Activated naive CD4-positive, alpha-beta T cell treated with anti-CD3 and anti-CD28 coated beads, Interleukin-2, amount 50 U/mL, for 24 hours (primary cell): ENCODE results near the gene ATP13A1.

Experiments
- H3K27ac Mint-ChIP-seq: one replicate; pipeline ENCODE4 v1.8.0; 2021; ENCODE audit warnings: mild to moderate bottlenecking, mixed read lengths
- H3K27me3 Mint-ChIP-seq: one replicate; pipeline ENCODE4 v1.8.0; 2021; ENCODE audit warnings: mixed read lengths
- H3K36me3 Mint-ChIP-seq: one replicate; pipeline ENCODE4 v1.8.0; 2021; ENCODE audit warnings: mixed read lengths
- H3K4me1 Mint-ChIP-seq: one replicate; pipeline ENCODE4 v1.8.0; 2021; ENCODE audit warnings: mixed read lengths
- H3K4me3 Mint-ChIP-seq: one replicate; pipeline ENCODE4 v1.8.0; 2021; ENCODE audit warnings: mild to moderate bottlenecking, mixed read lengths
- H3K9me3 Mint-ChIP-seq: one replicate; pipeline ENCODE4 v1.8.0; 2021; ENCODE audit warnings: mixed read lengths

ATP13A1 gene

DNA sequence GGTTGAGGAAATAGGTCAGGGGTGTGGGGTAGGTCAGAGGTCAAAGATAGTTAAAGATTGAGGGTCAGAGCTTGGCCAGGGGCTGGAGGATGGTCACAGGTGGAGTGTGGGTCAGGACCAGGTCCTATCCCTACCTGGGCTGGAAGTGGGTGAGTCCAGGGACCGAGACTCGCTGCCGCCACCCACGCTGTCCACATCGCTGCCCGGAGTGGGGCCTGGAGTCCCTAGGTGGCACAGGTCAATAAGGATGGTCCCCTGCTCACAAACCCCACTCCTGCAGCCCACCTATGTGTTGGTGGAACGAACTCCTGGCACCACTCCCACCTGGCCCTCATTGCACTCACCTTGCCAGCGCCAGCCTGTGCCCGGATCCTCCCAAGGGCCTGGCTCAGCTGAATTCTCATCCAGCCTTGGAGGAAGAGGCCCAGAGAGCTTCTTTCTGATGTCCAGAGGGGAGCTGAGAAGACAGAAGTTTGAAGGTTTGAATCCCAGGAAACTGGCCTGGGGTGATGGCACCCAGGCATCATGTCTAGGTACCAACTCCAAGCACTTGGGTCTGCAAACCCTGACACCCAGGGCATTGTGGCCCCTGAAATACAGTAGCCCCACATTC is 26.8 kb downstream of the ATP13A1 start:
- peaks cover 6% of the 10 kb centered on the region for H3K36me3 Mint-ChIP-seq
- H3K27ac Mint-ChIP-seq = no peak overlapping the region
- peaks cover 16% of the 10 kb centered on the region for H3K4me1 Mint-ChIP-seq
- no peak overlapping the region for H3K4me3 Mint-ChIP-seq
- H3K9me3 Mint-ChIP-seq = no peaks in the 10 kb centered on the region
- H3K27me3 Mint-ChIP-seq = no peaks in the 10 kb centered on the region

DNA sequence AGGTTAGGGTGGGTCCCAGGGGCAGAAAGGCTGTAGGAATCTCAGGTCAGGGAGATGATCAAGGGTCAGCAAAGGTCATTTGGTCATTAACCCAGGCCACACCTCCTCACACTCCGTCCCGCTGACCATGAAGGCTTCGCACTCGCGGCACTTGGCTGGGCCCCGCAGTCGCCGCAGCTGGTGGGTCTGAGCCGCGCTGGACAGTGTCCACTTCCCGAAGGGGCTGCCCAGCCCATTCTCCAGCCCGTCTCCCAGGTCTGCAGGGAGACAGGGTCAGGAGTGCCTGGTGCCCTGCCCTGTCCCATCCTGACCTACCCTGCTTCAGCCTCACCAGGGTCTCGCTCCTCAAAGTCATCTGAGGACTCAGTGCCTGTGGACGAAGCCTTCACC is 28.2 kb downstream of the ATP13A1 start:
- Mint-ChIP-seq H3K9me3 (no peaks in the 10 kb centered on the region), H3K4me1 (peaks cover 16% of the 10 kb centered on the region), H3K27ac (no peak overlapping the region), H3K36me3 (peaks cover 6% of the 10 kb centered on the region), H3K27me3 (no peaks in the 10 kb centered on the region), H3K4me3 (no peak overlapping the region)

DNA sequence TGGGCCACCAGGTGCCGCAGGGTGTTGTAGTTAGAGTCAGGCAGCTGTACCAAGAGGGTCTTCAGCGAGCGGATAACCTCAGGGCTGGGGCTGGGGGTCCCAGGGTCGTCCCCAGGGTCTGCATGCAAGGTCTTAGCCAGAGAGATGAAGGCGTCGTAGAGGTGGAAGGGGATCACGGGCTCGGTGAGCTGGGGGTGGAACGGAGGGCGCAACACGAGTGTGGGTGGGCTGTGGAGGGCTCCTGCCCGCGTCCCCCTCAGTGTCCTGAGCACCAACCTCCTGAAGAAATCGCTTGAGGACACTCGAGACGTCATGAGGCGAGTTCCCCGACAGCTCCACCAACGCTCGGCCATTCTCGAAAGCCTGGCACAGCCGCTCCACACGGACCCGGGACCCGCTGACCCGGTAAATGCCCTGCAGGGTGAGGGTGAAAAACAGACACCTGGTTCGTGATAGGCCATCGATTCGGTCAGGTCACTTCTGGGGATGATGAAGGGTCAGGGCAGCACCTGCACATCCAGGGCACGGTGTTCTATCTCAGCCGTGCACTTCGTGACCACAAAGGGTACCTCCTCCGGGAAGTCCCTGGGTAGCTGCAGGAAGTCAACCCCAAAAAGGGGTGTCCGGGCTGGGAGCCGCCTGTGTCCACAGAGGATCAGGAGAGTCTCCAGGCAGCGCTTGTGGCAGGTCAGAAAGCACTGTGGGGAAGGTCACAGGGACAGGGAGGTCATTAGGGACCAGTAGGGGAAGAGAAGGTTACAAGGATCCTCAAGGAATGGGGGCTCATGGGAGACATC is 28.8 kb downstream of the ATP13A1 start:
- peaks cover 6% of the 10 kb centered on the region for H3K36me3 Mint-ChIP-seq
- no peaks in the 10 kb centered on the region for H3K27me3 Mint-ChIP-seq
- peaks cover 10% of the 10 kb centered on the region for H3K4me1 Mint-ChIP-seq
- no peak overlapping the region for H3K4me3 Mint-ChIP-seq
- H3K9me3 Mint-ChIP-seq = no peaks in the 10 kb centered on the region
- H3K27ac Mint-ChIP-seq = no peak overlapping the region

DNA sequence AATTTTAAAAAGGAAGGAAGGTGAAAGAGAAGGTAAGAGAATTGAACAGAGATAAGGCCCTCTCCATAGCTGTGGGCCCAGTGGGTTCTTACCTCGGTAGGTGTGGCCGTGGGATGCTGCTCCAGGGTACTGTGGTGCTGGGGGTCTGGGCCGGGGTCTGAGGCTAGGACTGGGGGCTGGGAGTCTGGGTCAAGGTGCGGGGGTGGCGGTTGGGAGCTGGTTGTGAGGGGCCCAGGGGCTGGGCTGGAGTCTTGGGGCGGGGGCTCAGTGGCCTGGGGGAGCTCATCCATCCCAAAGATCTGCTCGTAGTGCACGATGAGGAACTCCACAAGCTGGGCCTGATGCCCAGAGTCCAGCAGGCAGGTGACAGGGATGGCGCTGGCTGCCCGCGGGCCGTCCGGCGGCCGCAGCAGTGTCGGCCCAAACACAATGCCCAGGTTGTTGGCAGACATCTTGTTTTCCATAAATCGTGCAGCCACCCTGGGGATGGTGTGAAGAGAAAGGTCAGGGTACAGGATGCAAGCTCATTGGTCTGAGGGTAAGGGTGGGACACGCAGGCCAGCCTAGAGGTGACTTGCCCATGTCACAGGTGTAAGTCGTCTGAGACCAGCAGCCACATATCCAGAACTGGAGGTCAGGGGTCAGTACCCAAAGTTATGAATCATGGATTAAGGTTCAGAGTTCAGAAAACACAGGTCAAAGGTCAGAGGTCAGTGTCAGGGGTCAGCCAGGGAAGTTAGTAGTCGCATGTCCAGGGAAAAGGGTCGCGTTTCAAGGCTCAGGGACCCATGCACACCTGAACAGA is 29.6 kb downstream of the ATP13A1 start:
- H3K36me3 Mint-ChIP-seq = peaks cover 6% of the 10 kb centered on the region
- peaks cover 11% of the 10 kb centered on the region for H3K4me1 Mint-ChIP-seq
- no peak overlapping the region for H3K27ac Mint-ChIP-seq
- H3K9me3 Mint-ChIP-seq = no peaks in the 10 kb centered on the region
- no peak overlapping the region for H3K4me3 Mint-ChIP-seq
- no peaks in the 10 kb centered on the region for H3K27me3 Mint-ChIP-seq

DNA sequence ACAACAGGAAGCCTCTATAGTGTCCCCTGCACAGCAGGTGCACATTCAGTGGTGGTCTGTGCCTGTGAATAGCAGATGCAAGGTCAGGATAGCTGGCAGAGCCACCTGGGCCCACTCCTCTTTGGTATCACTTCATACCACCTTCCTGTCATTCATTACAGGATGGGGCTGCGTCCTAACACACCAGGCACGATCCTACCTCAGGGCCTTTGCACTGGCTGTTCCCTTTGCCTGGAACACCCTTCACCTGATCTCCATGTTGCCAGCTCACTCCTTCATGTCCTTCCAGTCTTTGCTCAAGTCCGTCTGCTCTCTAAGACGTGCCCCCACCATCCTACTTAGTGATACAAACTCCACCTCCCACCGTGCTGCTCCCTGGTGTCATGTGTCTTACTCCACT is 30.8 kb downstream of the ATP13A1 start:
- peaks cover 8% of the 10 kb centered on the region for H3K36me3 Mint-ChIP-seq
- H3K9me3 Mint-ChIP-seq = no peaks in the 10 kb centered on the region
- H3K27ac Mint-ChIP-seq = no peak overlapping the region
- H3K27me3 Mint-ChIP-seq = no peaks in the 10 kb centered on the region
- peaks cover 15% of the 10 kb centered on the region for H3K4me1 Mint-ChIP-seq
- no peak overlapping the region for H3K4me3 Mint-ChIP-seq

DNA sequence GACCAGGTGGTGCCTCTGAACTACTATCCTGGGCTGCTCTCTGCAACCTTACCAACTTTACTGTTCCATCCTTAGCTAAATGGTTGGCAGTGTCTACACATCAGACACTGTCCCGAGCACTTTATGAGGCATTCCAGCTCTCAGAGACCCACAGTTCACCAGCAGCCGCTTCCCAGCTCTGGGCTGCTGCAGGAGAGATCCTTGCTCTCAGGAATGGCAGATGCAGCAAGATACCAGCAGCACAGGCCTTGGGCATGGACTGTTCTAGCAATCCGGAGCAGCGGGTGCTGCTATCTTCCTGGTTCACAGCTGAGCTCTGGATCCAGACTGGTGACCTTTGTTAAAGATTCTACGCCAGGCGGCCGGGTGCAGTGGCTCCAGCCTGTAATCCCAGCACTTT is 32.1 kb downstream of the ATP13A1 start:
- no peak overlapping the region for H3K4me3 Mint-ChIP-seq
- H3K27ac Mint-ChIP-seq = no peak overlapping the region
- H3K9me3 Mint-ChIP-seq = no peaks in the 10 kb centered on the region
- peaks cover 28% of the 10 kb centered on the region for H3K4me1 Mint-ChIP-seq
- H3K36me3 Mint-ChIP-seq = peaks cover 8% of the 10 kb centered on the region
- no peaks in the 10 kb centered on the region for H3K27me3 Mint-ChIP-seq

DNA sequence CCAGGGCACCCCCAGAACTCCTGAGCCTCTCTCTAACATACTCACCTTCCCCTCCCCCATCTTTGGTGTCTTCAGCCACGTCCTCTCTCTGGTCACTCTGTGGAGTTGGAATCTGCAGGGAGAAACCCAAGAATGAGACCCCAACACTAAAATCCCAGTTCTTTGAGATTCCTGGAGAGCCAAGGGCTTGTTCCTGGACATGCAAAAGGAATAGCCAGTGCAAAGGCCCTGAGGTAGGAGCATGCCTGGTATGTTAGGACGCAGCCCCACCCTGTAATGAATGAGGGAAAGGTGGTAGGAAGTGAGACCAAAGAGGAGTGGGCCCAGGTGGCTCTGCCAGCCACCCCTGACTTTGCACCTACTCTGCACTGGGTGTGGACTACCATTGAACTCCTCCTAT is 33.0 kb downstream of the ATP13A1 start:
- H3K4me3 Mint-ChIP-seq = no peak overlapping the region
- H3K9me3 Mint-ChIP-seq = no peaks in the 10 kb centered on the region
- peaks cover 30% of the 10 kb centered on the region for H3K4me1 Mint-ChIP-seq
- no peak overlapping the region for H3K27ac Mint-ChIP-seq
- peaks cover 9% of the 10 kb centered on the region for H3K36me3 Mint-ChIP-seq
- no peaks in the 10 kb centered on the region for H3K27me3 Mint-ChIP-seq

DNA sequence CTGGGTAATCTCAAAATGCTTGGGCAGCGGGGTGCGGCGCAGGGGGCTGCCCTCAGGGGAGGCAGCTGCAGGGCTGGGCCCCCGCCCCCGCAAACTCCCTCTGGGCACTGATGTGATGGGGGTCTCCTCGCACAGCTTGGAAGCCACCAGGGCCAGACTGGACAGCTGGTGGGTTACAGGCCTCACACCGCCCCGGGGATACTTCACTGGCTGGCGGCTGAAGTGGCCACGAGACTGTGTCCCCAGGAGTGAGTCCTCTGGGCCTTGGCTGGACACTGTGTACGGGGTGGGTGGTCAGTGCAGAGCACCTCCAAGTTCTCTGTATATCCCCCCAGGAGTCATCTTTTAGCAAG is 33.4 kb downstream of the ATP13A1 start:
- H3K9me3 Mint-ChIP-seq = no peaks in the 10 kb centered on the region
- no peak overlapping the region for H3K27ac Mint-ChIP-seq
- H3K36me3 Mint-ChIP-seq = peaks cover 9% of the 10 kb centered on the region
- H3K27me3 Mint-ChIP-seq = no peaks in the 10 kb centered on the region
- H3K4me3 Mint-ChIP-seq = no peak overlapping the region
- peaks cover 30% of the 10 kb centered on the region for H3K4me1 Mint-ChIP-seq

DNA sequence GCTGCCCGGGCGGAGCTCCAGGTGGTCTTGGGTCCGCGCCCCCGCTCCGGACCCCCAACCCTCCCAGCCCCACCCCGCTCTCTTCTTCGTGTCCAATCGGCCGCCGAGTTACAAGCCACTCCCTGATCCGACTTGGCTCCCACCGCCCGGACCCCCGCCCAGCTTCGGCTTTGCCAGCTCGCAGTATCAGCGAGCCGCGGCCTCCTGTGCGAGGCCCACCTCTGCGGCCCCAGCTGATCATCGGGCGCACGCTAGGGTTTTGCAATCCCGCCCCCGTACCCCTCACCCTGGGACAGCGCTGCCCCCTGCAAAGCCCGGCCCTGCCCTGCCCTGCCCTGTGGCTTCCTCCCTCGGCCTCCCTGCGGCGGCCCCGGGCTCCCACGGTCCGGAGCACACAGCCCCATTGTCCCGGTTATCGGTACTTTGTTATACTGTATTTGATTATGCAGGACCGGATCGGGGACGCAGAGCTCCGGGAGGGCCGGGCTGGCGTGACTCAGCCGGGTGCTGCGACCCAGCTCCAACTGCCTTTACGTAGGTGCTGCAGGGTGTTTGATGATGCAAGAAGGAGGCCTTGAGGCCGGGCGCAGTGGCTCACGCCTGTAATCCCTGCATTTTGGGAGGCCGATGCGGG is 34.9 kb downstream of the ATP13A1 start:
- Mint-ChIP-seq H3K4me3 (peak overlapping the region; percentile 72), H3K27me3 (no peaks in the 10 kb centered on the region), H3K4me1 (peaks cover 27% of the 10 kb centered on the region), H3K27ac (peak overlapping the region; percentile 79), H3K9me3 (no peaks in the 10 kb centered on the region), H3K36me3 (peaks cover 9% of the 10 kb centered on the region)

DNA sequence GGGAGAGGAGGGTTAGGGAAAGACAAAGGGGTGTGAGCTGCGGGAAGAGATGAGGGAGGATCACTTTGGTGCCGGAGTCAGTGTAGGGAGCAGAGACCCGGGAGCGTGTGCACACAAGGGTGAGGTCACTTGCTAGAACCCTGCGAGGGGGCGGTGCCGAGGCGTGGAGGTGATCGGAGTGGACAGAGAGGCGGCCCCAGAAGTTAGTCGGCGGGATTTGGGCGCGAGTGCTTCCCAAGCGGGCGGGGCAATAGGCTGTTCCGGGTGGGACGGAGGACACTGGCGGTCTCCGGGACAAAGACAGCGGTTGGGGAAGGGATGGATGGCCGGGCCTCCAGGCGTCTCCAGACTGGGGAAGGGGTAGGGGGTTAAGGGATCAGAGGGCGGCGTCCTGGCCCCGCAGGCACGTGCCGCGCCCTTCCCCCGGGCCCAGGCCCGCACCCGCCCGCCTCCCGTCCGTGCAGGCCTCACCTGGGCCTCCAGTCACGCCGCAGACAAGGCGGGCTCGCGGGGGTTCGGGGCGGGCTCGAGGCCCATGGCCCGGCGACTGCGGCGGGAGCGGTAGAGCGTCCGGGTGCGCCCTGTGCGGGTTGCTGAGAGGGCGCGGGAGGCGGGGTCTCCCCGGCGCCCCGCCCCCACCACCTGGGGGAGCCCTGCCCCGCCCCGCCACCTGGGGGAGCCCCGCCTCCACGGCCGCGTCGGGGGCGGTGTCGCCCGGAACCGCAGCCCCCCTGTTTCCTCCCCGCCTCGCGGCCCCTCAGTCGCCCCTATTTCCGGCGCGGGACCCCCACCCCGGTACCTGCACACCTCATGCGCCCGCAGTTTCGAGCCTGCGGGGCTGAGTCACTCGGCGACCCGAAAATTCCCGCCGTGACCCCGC is 35.6 kb downstream of the ATP13A1 start, which contains the start of gene LPAR2:
Gene LPAR2, minus strand, starts transcription at position 600 of the 880 bp plus-strand sequence. CDS start 945 bp downstream, outside the sequence.
- Mint-ChIP-seq H3K27me3 (no peaks in the 10 kb centered on the region), H3K9me3 (no peaks in the 10 kb centered on the region), H3K36me3 (peaks cover 6% of the 10 kb centered on the region), H3K4me3 (peak within 1 kb of the TSS; percentile 89), H3K4me1 (peaks cover 23% of the 10 kb centered on the region), H3K27ac (peak within 1 kb of the TSS; percentile 97)

DNA sequence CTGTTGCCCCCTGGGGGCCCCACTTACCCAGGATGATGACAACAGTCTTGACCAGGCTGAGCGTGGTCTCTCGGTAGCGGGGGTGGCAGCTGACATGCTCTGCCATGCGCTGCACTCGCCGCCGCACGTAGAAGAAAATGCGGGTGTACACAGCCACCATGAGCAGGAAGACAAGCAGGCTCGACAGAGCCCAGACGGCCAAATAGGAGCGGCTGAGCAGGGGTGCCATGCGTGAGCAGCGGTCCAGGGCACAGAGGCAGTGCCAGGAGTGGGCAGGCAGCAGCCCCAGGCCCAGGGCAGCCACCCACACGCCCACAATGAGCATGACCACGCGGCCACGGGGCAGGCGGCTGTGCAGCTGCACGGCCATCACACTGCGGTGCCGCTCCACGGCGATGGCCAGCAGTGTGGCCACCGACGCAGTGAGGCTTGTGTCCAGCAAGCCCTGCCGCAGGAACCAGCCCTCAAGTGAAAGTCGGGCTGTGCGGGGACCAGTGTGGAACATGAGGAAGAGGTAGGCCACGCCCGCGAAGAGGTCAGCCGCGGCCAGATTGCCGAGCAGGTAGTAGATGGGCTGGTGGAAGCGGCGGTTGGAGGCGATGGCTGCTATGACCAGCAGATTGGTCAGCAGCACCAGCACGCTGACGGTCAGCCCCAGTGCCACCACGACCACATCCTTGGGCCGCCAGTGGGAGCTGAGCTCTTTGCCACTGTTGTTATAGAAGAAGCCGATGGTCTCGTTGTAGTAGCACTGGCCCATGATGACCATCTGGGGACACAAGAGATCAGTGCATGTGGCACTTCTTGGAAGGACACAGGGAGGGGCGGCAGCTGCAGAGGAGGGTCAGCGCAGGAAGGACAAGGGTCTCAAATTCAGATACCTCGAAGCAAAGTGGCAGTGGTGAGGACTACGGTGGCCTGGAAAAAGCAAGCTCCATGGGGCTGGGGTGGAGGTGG is 36.7 kb downstream of the ATP13A1 start:
- Mint-ChIP-seq H3K27me3 (no peaks in the 10 kb centered on the region), H3K36me3 (peaks cover 6% of the 10 kb centered on the region), H3K4me1 (peaks cover 23% of the 10 kb centered on the region), H3K9me3 (no peaks in the 10 kb centered on the region), H3K27ac (peak overlapping the region; percentile 87), H3K4me3 (peak overlapping the region; percentile 89)

DNA sequence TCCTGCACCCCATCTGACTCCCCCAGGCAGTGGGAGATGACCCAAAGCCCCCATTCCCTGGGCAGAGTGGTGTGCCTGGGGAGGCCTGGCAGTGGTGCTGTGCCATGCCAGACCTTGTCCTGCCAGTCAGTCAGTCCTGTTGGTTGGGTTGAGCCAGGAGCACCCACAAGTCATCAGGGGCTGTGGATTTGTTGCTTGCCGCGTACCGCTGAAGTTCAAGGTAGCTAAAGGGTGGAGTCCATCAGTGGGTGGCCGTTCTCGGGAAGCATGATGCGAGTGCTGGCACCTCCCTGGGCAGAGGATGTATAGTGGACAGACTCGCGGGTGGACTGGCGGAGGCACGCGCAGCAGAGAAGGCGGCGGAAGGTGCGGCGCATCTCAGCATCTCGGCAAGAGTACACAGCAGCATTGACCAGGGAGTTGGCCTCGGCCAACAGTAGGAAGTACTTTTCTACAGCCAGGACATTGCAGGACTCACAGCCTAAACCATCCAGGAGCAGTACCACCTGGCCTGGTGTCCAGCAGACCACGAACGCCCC is 39.4 kb downstream of the ATP13A1 start:
- H3K27ac Mint-ChIP-seq = no peak overlapping the region
- no peaks in the 10 kb centered on the region for H3K9me3 Mint-ChIP-seq
- no peaks in the 10 kb centered on the region for H3K27me3 Mint-ChIP-seq
- no peak overlapping the region for H3K4me3 Mint-ChIP-seq
- peaks cover 6% of the 10 kb centered on the region for H3K36me3 Mint-ChIP-seq
- H3K4me1 Mint-ChIP-seq = peaks cover 27% of the 10 kb centered on the region

DNA sequence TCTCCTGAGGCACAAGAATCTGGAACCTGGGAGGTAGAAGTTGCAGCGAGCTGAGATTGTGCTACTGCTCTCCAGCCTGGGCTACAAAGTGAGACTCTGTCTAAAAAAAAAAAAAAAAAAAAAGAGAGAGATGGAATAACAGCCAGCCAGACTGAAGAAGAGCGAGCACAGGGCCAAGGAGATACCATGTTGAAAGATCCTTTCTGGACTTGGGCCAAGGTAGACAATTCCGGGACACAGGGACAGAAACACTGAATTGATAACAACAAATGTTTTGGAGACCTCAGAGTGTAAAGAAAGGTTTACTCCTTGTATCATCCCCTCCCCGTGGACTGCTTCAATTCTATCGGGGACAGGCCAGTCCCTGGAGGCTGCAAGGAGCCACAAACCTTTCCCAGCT is 40.1 kb downstream of the ATP13A1 start:
- Mint-ChIP-seq H3K4me1 (peaks cover 29% of the 10 kb centered on the region), H3K36me3 (peaks cover 4% of the 10 kb centered on the region), H3K27ac (peak overlapping the region; percentile 35), H3K9me3 (no peaks in the 10 kb centered on the region), H3K27me3 (no peaks in the 10 kb centered on the region), H3K4me3 (no peak overlapping the region)

DNA sequence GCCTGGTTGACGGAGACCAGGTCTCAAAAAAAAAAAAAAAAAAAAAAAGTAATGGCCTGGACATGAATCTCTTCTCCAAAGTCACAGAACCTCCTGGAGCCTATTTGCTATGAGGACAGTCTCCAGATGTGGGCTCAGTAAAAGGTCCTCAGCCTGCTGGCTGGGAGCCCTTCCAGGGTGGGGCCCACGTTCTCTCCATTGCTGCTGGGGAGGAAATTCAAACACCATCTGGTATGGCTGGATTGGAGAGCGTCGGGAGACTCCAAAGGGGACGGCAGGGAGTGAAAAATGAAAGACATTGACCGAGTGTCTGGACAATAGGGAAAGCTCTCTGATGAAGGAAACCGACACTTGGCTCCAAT is 43.6 kb downstream of the ATP13A1 start:
- H3K9me3 Mint-ChIP-seq = no peaks in the 10 kb centered on the region
- H3K4me3 Mint-ChIP-seq = no peak overlapping the region
- peaks cover 41% of the 10 kb centered on the region for H3K4me1 Mint-ChIP-seq
- no peaks in the 10 kb centered on the region for H3K27me3 Mint-ChIP-seq
- H3K36me3 Mint-ChIP-seq = no peaks in the 10 kb centered on the region
- no peak overlapping the region for H3K27ac Mint-ChIP-seq
